GM18526 (cell line): ENCODE data around the gene ARL8A.

Experiments
- POLR2A ChIP-seq: IDR thresholded peaks from 3 replicates; pipeline ENCODE4 v1.6.1; 2011; ENCODE audit not compliant: insufficient read length; ENCODE audit errors: extremely low read depth

ARL8A gene

DNA sequence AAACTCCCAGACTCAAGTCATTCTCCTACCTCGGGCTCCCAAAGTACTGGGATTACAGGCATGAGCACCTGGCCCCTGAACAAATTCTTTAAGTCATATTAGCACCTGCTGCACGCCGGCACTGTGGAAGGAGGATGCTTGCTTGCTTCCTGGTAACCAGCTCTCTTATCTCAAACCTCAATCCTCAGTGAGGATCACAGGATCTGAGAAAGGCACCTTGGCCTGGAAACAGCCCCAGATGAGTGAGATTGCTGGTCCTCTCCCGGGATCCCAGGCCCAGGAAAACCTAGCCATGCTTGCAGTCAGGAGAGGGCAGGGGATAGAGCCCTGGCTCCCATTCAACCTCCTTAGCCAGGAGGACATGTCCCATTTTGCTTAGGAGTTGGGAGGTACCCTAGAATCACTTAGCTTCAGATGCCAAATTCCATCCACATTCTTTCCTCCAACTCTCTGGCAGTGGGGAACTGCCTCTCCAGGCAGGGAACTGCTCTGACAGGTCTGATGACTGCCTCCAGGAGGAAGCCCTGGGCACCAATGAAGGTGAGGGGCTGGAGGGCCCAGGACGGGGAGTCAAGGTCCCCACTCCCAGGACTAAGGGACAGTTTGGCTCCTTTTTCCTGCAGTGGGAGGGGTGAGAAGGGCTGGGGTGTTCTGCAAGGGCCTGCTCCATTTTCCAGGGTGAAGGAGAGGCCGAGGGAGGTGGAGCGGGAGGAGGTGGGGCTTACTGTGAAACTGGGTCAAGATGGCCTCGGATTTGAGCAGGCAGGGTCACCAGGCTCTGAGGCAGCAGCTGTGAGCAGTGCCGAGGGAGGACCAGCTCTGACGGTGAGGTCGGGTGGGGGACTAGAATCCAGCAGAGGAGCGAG, 12.3 kb downstream of the ARL8A start:
- TF ChIP-seq POLR2A = no peak

GRCh38 chr1:202130816-202131522, 13.6 kb downstream of the ARL8A start:
- no peak for TF ChIP-seq POLR2A

- TF ChIP-seq POLR2A = no peak
Measured at GRCh38 chr1:202130297-202130721, 14.2 kb downstream of the ARL8A start.

DNA sequence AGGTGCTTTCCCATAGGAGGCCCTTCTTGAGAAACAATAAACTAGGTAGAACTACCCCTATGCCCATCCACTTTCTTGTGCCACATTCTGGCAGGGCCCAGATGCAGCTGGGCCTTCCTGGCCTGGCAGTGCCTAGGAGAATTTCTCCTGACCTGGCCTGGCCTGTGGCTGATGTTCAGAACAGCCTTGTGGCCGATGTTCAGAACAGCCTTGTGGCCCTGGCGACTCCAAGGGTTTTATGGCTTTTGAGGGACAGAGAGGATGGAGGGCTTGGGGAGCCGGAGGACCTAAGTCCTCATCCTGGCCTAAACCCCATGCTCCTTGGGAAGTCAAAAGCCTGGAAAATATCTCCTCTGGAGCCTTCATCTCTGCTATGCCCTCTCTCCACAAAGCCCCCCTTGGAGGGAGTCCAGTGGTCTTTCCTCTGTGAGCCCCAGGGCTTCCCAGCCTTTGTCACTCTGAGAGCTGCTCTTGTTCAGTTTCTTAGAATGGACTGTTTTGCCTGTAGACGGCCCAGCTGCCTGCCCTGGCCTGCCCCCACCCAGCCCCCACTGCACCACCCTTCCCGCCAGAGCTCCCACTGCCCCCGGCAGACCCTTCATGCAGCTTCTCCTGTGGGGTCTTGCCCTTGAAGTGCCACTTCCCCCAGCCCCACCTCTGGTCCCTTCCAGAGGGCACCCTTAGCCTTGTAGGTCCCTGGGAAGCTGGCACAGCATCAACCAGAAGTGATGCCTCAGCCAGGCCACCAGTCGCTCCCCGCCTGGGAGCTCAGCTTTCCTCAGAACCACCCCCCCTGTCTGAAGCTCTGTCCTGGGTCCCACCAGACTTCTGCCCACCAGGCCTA, 14.9 kb downstream of the ARL8A start:
- TF ChIP-seq POLR2A = no peak

GRCh38 chr1:202127836-202128622, 16.5 kb downstream of the ARL8A start:
- no peak for TF ChIP-seq POLR2A

- no peak for TF ChIP-seq POLR2A
Measured at GRCh38 chr1:202127061-202127460, 17.5 kb downstream of the ARL8A start.

DNA sequence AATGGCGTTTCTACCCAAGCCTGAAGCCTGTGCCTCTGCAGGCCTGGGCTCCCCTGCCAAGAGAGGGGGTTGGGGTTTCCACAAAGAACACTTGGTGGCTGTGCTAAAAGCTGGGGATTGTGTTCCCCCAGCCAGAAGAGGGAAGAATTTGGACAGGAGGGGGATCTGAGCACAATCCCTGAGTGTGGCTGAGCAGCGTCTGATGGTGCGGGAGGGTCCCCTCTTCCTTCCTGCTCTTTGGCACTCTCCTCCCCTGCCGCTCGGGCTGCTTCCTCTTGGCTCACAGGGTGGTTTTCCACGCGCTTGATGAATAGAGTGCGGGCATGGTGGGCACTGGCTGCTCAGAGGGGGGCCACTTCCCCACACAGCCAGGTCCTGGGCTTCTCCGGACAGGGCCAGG, 18.1 kb downstream of the ARL8A start:
- no peak for TF ChIP-seq POLR2A

DNA sequence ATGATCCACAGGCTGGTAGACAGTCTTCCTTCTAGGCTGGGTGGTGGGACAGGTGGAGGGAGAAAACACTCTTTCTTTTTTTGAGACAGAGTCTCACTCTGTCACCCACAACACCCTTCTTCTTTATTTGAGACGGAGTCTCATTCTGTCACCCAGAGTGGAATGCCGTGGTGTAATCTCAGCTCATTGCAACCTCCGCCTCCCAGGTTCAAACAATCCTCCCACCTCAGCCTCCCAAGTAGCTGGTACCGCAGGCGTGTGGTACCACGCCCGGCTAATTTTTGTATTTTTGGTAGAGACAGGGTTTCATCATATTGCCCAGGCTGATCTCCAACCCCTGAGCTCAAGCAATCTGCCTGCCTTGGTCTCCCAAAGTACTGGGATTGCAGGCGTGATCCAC, 18.9 kb downstream of the ARL8A start:
- no peak for TF ChIP-seq POLR2A

- TF ChIP-seq POLR2A = no peak
Measured at GRCh38 chr1:202124142-202124541, 20.4 kb downstream of the ARL8A start.

DNA sequence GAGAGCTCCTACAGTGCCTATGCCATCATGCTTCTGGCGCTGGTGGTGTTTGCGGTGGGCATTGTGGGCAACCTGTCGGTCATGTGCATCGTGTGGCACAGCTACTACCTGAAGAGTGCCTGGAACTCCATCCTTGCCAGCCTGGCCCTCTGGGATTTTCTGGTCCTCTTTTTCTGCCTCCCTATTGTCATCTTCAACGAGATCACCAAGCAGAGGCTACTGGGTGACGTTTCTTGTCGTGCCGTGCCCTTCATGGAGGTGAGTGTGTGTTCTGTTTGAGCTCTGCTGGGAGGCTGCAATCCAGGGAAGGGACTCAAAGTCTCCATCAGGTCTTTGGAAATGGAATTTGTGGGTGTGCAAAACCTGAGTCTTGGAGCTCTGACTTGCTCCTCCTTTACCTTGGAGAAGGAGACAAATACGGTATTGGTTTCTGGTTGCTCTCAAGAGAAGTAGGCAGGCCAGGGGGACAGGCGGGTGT, 21.2 kb downstream of the ARL8A start:
- TF ChIP-seq POLR2A = no peak

- TF ChIP-seq POLR2A = no peak
Measured at GRCh38 chr1:202122639-202123335, 21.8 kb downstream of the ARL8A start, which contains the start of gene GPR37L1. TSS of gene GPR37L1 (plus strand) at chr1:202122917. CDS start at chr1:202122964, 47 bp downstream.

DNA sequence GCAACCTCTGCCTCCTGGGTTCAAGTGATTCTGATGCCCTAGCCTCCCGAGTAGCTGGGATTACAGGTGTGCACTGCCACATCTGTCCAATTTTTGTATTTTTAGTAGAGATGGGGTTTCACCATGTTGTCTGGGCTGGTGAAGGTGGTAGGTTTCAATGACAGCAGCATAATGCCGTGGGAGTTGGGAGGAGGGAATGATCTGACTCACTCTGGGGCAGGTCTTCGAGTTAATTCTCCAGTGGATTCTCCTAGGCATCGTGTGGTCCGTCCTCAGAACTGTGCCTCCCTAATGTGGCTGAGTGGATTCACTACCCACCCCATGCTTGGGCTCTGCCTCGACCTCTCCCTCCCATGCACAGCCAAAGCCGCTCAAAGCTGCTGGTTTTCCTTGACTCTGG, 23.5 kb downstream of the ARL8A start:
- TF ChIP-seq POLR2A = no peak

DNA sequence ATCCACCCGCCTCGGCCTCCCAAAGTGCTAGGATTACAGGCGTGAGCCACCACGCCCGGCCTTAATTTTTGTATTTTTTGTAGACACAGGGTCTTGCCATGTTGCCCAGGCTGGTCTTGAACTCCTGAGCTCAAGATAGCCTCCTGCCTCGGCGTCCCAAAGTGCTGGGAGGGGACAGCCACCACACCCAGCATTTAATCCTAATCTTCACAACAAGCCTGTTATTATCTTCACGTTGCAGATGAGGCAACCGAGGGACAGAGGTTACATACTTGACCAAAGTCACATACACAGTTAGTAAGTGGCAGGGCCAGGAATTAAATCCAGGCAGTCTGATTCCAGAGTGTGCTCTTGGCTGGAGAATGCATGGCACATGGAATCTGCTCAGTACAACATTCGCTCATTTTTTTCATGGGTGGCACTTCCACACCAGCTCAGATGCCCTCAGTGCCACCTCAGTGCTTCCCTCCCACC, 26.6 kb downstream of the ARL8A start:
- no peak for TF ChIP-seq POLR2A

GRCh38 chr1:202116287-202116686, 28.2 kb downstream of the ARL8A start:
- no peak for TF ChIP-seq POLR2A
